Erythroblast (primary cell): ENCODE results near the gene FAM107A.

Experiments used
- DNase-seq, 2 experiments: peaks; one replicate each; lab custom pipeline; 2025; lab: John Stamatoyannopoulos, UW
- GATA1 ChIP-seq: IDR thresholded peaks from 2 replicates; pipeline ENCODE4 v1.6.1; 2011; ENCODE audit warnings: low read depth, mild to moderate bottlenecking, control low read depth, low read length, moderate library complexity
- POLR2A ChIP-seq: IDR thresholded peaks from 2 replicates; pipeline ENCODE4 v1.6.1; 2011; ENCODE audit warnings: mild to moderate bottlenecking, low read length

FAM107A gene

DNA sequence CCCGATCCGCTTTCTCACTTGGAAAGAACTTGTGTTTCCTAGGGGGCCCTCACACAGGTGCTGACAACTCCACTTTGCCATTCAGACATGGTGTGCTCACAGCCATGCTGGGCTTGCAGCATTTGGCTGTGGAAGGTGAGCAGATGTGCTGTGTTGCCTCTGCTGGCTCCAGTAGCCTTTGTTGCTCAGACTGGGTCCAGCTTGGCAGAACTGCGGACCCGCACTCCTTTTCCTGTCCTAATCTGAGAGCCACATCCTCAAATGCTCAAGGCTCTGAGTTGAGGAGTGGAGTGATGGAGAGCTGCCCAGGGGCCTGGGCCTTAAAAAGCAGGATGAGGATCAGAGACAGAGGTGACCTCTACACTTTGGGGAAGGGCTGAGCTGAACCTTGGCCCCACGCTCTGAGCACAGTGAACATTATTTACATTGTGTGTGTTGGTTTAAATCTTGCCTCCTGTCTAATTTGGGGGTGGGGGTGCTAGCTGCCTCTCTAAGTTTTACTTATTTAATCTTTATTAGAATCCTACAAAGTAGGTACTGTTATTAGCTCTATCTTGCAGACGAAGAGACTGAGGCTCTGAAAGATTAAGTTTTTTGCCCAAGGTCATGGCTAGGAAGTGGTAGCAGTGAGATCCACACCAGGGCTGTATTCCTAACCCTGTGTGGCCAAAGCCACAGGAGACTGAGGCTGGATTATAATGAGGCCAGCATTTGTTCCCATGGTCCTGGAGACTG, 57.4 kb downstream of the FAM107A start:
- TF ChIP-seq POLR2A (no peak), GATA1 (no peak)
- DNase-seq = no peak

DNA sequence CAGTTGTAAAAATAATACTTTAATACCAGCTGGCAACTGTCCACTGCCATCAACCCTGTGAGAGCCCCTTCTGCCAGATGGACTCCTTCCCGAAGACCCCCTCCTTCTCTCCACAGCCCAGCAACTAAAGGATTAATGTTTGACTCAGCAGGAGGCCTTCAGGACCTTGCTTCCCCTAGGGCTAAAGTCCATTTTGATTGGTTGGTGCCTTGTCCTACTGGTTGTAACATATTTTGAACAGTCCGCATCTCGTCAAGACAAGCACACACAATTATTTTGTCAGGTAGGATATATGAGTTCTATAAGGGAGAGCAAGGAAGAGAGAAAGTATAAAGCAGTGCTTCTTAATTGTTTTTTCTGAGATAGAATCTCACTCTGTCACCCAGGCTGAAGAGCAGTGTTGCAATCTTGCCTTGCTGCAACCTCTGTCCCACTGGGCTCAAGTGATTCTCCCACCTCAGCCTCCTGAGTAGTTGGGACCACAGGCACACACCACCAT, 58.9 kb downstream of the FAM107A start:
- TF ChIP-seq GATA1 (no peak), POLR2A (no peak)
- peak in 1 of 2 experiments; percentile 8 for DNase-seq

DNA sequence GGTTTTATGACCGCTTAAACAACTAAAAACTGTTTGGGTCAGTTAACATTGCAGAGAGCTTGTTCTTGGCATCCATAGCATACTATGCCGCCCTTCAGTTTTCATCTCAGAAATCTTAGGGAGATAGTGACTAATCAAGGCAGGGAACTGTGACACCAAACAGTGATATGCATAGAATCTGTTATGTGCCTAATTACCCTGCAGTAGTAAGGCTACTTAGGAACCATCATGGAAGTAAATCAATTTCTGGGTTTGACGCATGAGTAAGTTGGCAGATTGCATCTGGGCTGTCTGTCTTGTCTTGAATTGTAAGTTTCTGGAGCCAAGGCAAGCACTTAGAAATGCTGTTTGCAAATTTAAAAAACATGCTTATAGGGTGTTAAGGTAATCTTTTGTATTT, 62.8 kb downstream of the FAM107A start:
- DNase-seq = no peak
- TF ChIP-seq POLR2A (no peak), GATA1 (no peak)
